Ectodermal cell (in vitro differentiated cells): Measurements from ENCODE around the gene CACNA1I.

ENCODE experiments used
- H3K27ac ChIP-seq: 2 replicates; pipeline ENCODE4 v1.7.0; 2013; ENCODE audit warnings: mild to moderate bottlenecking, low read depth, low read length; ENCODE audit not compliant: insufficient read depth, poor library complexity, severe bottlenecking
- H3K27me3 ChIP-seq: 2 replicates; pipeline ENCODE4 v1.7.0; 2013; ENCODE audit warnings: mild to moderate bottlenecking, low read length; ENCODE audit not compliant: insufficient read depth, control insufficient read depth, poor library complexity, severe bottlenecking
- H3K36me3 ChIP-seq: one replicate; pipeline ENCODE4 v1.7.0; 2013; ENCODE audit warnings: low read length; ENCODE audit not compliant: control insufficient read depth, insufficient read depth
- H3K4me1 ChIP-seq: one replicate; pipeline ENCODE4 v1.7.0; 2013; ENCODE audit warnings: low read length; ENCODE audit not compliant: control insufficient read depth, insufficient read depth
- H3K4me3 ChIP-seq: 2 replicates; pipeline ENCODE4 v1.7.0; 2013; ENCODE audit warnings: low read depth, low read length, control low read depth; ENCODE audit not compliant: insufficient read depth
- H3K9me3 ChIP-seq: 2 replicates; pipeline ENCODE4 v1.7.0; 2013; ENCODE audit warnings: mild to moderate bottlenecking, low read length, moderate library complexity; ENCODE audit not compliant: control insufficient read depth
- WGBS, 2 experiments: methylation state at CpG; one replicate each; pipeline ENCODE4 v1.1.7; 2013; ENCODE audit warnings: missing lambda C conversion rate in 2 of 2; 5-methylcytosine and 5-hydroxymethylcytosine counted together

The CACNA1I gene

GRCh38 chr22:39680486-39680885 is 109.9 kb downstream of the CACNA1I start:
- no peaks in the 10 kb centered on the region for H3K27me3 ChIP-seq
- H3K4me1 ChIP-seq = peaks cover 8% of the 10 kb centered on the region
- H3K9me3 ChIP-seq = no peaks in the 10 kb centered on the region
- whole genome bisulfite sequencing, 2 experiments = 96% methylated on average over 9 of the region's 9 CpGs
- no peak overlapping the region for H3K27ac ChIP-seq
- no peaks in the 10 kb centered on the region for H3K36me3 ChIP-seq
- no peak overlapping the region for H3K4me3 ChIP-seq

- Histone ChIP-seq H3K9me3 (no peaks in the 10 kb centered on the region), H3K4me3 (no peak overlapping the region), H3K27ac (no peak overlapping the region), H3K4me1 (peaks cover 8% of the 10 kb centered on the region), H3K36me3 (no peaks in the 10 kb centered on the region), H3K27me3 (no peaks in the 10 kb centered on the region)
- WGBS, 2 experiments = 94 to 95% methylated on average over 18 of the region's 18 CpGs
Observed at GRCh38 chr22:39681038-39681861, 110.7 kb downstream of the CACNA1I start.

- Histone ChIP-seq H3K27ac (no peak overlapping the region), H3K4me3 (no peak overlapping the region), H3K9me3 (no peaks in the 10 kb centered on the region), H3K36me3 (no peaks in the 10 kb centered on the region), H3K27me3 (no peaks in the 10 kb centered on the region), H3K4me1 (peaks cover 8% of the 10 kb centered on the region)
- 87 to 91% methylated on average over 4 of the region's 4 CpGs for WGBS, 2 experiments
Observed at GRCh38 chr22:39682994-39683393, 112.4 kb downstream of the CACNA1I start.

GRCh38 chr22:39683639-39684038 is 113.1 kb downstream of the CACNA1I start:
- H3K27ac ChIP-seq = no peak overlapping the region
- no peaks in the 10 kb centered on the region for H3K36me3 ChIP-seq
- WGBS, 2 experiments = 90 to 91% methylated on average over 4 to 5 of the region's 5 CpGs
- no peaks in the 10 kb centered on the region for H3K27me3 ChIP-seq
- H3K4me1 ChIP-seq = peaks cover 10% of the 10 kb centered on the region
- H3K9me3 ChIP-seq = no peaks in the 10 kb centered on the region
- H3K4me3 ChIP-seq = no peak overlapping the region

GRCh38 chr22:39684702-39685281 is 114.2 kb downstream of the CACNA1I start:
- H3K9me3 ChIP-seq = no peaks in the 10 kb centered on the region

GRCh38 chr22:39685336-39686177 is 115.0 kb downstream of the CACNA1I start:
- 85 to 86% methylated on average over 77 of the region's 77 CpGs for WGBS, 2 experiments
- H3K4me1 ChIP-seq = peaks cover 29% of the 10 kb centered on the region
- no peaks in the 10 kb centered on the region for H3K9me3 ChIP-seq
- H3K36me3 ChIP-seq = no peaks in the 10 kb centered on the region
- H3K27me3 ChIP-seq = no peaks in the 10 kb centered on the region
- no peak overlapping the region for H3K27ac ChIP-seq
- H3K4me3 ChIP-seq = no peak overlapping the region

More at GRCh38 chr22:39684702-39685281, 114.2 kb downstream of the CACNA1I start:
- peaks cover 22% of the 10 kb centered on the region for H3K4me1 ChIP-seq
- WGBS, 2 experiments = 83 to 85% methylated on average over 12 of the region's 12 CpGs
- H3K27me3 ChIP-seq = no peaks in the 10 kb centered on the region
- no peaks in the 10 kb centered on the region for H3K36me3 ChIP-seq
- H3K4me3 ChIP-seq = no peak overlapping the region
- H3K27ac ChIP-seq = no peak overlapping the region

GRCh38 chr22:39686178-39686620 is 115.6 kb downstream of the CACNA1I start:
- 93 to 95% methylated on average over 37 to 38 of the region's 39 CpGs for WGBS, 2 experiments
- H3K36me3 ChIP-seq = no peaks in the 10 kb centered on the region
- no peak overlapping the region for H3K4me3 ChIP-seq
- H3K4me1 ChIP-seq = peaks cover 35% of the 10 kb centered on the region
- H3K9me3 ChIP-seq = no peaks in the 10 kb centered on the region
- no peak overlapping the region for H3K27ac ChIP-seq
- no peaks in the 10 kb centered on the region for H3K27me3 ChIP-seq

- H3K9me3 ChIP-seq = no peaks in the 10 kb centered on the region
- peaks cover 42% of the 10 kb centered on the region for H3K4me1 ChIP-seq
- H3K36me3 ChIP-seq = no peaks in the 10 kb centered on the region
- H3K27ac ChIP-seq = no peak overlapping the region
- H3K4me3 ChIP-seq = no peak overlapping the region
- WGBS, 2 experiments = 90 to 96% methylated on average over 17 of the region's 17 CpGs
- no peaks in the 10 kb centered on the region for H3K27me3 ChIP-seq
Observed at GRCh38 chr22:39686776-39687525, 116.4 kb downstream of the CACNA1I start.

GRCh38 chr22:39688186-39688785 is 117.7 kb downstream of the CACNA1I start:
- H3K9me3 ChIP-seq = no peaks in the 10 kb centered on the region
- no peak overlapping the region for H3K27ac ChIP-seq
- no peaks in the 10 kb centered on the region for H3K27me3 ChIP-seq
- no peak overlapping the region for H3K4me3 ChIP-seq
- peaks cover 43% of the 10 kb centered on the region for H3K4me1 ChIP-seq
- H3K36me3 ChIP-seq = no peaks in the 10 kb centered on the region
- WGBS, 2 experiments = 93 to 94% methylated on average over 13 of the region's 13 CpGs
